Spinal cord (tissue), 10 donors: ENCODE results near the gene DUSP8. TPM values are rescaled to one million over a fixed set of nuclear protein-coding genes. Genes with fewer than 3 reads are reported as not detected.
A peak's percentile ranks its signal among the peaks of the same experiment; 100 is the strongest.

Source experiments
- DNase-seq, 6 donors: peaks; one replicate each; pipeline versions ENCODE4 v3.0.0 to v3.0.0-alpha.2; 2013 to 2015; ENCODE audit warnings: low spot score in 6 of 6, low read depth in 4 of 6
- H3K27ac ChIP-seq: one replicate; pipeline ENCODE4 v1.5.1; 2013; ENCODE audit warnings: low read depth, low read length, control low read depth
- H3K27me3 ChIP-seq: one replicate; pipeline ENCODE4 v1.6.1; 2013; ENCODE audit warnings: low read length; ENCODE audit not compliant: control insufficient read depth, insufficient read depth
- H3K36me3 ChIP-seq: one replicate; pipeline ENCODE4 v1.6.1; 2013; ENCODE audit warnings: low read length; ENCODE audit not compliant: control insufficient read depth, insufficient read depth
- H3K4me1 ChIP-seq: one replicate; pipeline ENCODE4 v1.6.1; 2013; ENCODE audit warnings: low read length; ENCODE audit not compliant: control insufficient read depth, insufficient read depth
- H3K4me3 ChIP-seq: one replicate; pipeline ENCODE4 v1.5.1; 2013; ENCODE audit warnings: low read depth, low read length, control low read depth
- H3K9me3 ChIP-seq: one replicate; pipeline ENCODE4 v1.6.1; 2013; ENCODE audit warnings: low read length; ENCODE audit not compliant: control insufficient read depth, insufficient read depth
- WGBS: methylation state at CpG from one replicate; pipeline ENCODE4 v1.1.5; 2013; ENCODE audit warnings: missing lambda C conversion rate; ENCODE audit not compliant: insufficient coverage; 5-methylcytosine and 5-hydroxymethylcytosine counted together
- polyA plus RNA-seq, 2 donors: library from polyadenylated mRNA; unstranded; fragments of 120-200 nt; gene quantifications; one replicate each; pipeline ENCODE4 v1.2.1, GENCODE V29; 2013; ENCODE audit not compliant: insufficient read length in 2 of 2
- total RNA-seq, 2 donors: library from RNA; depleted of rRNA in 1 of 2; stranded (reverse); fragments of 120-200 nt in 1 of 2; fragments of >200 nt in 1 of 2; gene quantifications; one replicate each; pipeline versions ENCODE4 v1.2.3 to v1.2.4, GENCODE V29; 2013 to 2014
- donor health status: healthy.

DUSP8 gene
- total and polyA plus RNA-seq, 4 donors: 2.9 to 86.2 (median 38.2) TPM

DNA sequence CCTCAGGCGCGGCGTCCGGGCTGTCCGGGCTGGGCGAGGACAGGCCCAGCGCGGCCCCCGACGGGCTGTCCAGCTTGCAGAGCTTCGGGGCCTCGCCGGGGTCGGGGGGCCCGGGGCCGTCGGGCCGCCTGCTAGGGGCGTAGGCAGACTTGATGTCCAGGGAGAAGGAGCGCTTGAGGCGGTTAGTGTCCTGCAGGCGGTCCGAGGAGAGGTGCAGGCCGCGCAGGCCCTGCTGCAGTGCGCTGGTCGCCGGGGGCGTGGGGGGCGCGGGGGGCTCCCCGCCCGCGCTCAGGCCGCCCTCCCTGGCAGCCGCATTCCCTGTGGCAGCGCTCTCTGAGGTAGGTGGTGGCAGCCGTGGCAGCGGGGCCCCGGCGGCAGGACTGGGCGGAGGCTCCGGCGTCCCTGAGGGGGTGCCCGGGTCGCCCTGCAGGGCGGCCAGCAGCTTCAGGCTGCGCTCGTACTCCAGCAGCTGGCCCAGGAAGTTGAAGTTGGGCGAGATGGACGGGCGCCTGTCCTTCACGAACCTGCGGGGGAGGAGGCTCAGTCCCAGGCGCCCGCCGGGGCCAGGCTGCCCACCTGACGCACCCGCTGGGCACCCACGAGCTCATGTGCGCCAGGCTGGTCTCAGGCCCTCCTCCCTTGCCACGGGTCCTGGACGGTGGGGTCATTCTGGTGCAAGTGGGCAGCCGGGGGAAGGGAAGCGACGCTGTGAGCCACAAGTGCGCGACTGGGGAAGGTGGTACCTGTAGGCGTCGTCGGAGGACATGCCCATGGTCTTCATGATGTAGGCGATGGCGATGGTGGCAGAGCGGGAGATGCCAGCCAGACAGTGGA, 14.8 kb downstream of the DUSP8 start:
- 82% methylated on average over 74 of the region's 74 CpGs for WGBS
- Histone ChIP-seq H3K4me1 (peaks cover 60% of the 10 kb centered on the region), H3K36me3 (peaks cover 81% of the 10 kb centered on the region), H3K27ac (peak overlapping the region; percentile 86), H3K9me3 (no peaks in the 10 kb centered on the region), H3K27me3 (no peaks in the 10 kb centered on the region), H3K4me3 (no peak overlapping the region)
- no peak for DNase-seq

DNA sequence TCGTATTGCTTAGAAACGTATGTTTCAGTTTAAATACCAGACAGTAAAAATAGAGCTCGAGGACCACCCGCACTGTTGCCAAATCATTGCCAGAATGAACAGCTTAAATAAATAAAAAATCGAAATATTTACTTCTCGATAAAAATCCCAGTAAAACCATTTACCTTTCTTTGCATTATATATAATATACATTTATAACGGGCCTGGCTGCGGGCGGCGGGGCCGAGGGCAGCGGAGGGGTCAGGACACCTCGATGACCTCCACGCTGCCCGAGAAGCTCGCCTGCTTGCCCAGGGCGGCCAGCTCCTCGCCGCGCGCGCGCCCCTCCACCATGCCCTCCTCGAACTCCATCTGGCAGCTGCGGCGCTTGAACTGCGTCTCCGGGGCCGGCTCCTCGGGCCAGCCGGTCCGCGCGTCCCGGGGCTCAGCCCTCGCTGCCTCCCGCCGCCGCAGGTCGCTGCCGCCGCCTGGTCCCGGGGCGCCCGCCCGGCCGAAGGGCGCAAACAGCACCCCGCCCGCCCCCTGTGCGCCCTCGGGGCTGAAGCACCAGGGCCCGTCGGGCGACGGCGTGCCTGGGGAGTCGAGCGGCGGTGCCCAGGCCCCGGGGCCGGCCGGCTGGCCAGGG, 15.7 kb downstream of the DUSP8 start:
- H3K9me3 ChIP-seq: no peaks in the 10 kb centered on the region
- DNase-seq: no peak
- H3K4me1 ChIP-seq: peaks cover 60% of the 10 kb centered on the region
- WGBS: 54% methylated on average over 57 of the region's 63 CpGs
- no peaks in the 10 kb centered on the region for H3K27me3 ChIP-seq
- no peak overlapping the region for H3K27ac ChIP-seq
- peaks cover 73% of the 10 kb centered on the region for H3K36me3 ChIP-seq
- no peak overlapping the region for H3K4me3 ChIP-seq

- H3K4me1 ChIP-seq: peaks cover 54% of the 10 kb centered on the region
- no peak overlapping the region for H3K4me3 ChIP-seq
- H3K36me3 ChIP-seq: peaks cover 66% of the 10 kb centered on the region
- WGBS: 90% methylated on average over 5 of the region's 9 CpGs
- H3K9me3 ChIP-seq: no peaks in the 10 kb centered on the region
- DNase-seq: no peak
- no peaks in the 10 kb centered on the region for H3K27me3 ChIP-seq
- H3K27ac ChIP-seq: no peak overlapping the region
These were observed 16.3 kb downstream of the DUSP8 start for GRCh38 chr11:1555713-1556153.

DNA sequence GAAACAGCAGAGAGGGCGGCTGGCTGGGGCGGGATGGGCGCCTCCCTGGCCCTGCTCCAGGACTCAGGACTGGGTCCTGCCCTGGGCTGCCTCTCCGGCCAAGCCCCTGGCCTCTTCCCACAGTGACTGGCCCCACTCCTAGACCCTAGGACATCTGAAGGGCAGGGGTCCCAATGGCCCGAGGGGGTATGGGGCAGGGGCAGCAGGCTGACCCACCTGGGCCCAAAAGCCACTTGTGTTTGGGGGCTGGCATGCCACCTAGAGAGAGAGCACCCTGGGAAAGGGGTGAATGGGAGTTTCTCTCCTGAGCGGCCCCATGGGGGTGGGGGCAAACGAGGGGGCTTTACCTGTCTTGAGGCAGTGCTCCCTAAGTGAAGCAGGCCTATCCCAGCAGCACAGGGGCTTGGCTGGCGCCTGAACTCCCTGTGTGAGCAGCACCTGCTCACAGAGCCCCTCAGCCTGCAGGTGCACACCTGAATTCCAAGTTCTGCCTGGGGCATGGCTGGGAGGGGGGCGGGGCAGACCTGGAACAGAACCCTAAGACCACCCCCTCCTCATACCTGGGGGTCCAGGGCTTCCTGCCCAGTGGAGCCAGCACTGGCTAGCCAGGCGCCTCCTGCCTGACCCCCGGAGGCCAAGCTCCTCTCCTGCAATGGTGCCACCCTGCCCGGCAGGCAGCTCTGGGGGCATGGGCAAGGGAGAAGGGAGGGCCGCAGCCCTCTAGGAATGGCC, 16.9 kb downstream of the DUSP8 start:
- DNase-seq: no peak
- H3K27ac ChIP-seq: no peak overlapping the region

GRCh38 chr11:1553808-1554594, 18.1 kb downstream of the DUSP8 start:
- Histone ChIP-seq H3K27ac (no peak overlapping the region), H3K4me1 (peaks cover 44% of the 10 kb centered on the region), H3K9me3 (no peaks in the 10 kb centered on the region), H3K27me3 (no peaks in the 10 kb centered on the region), H3K36me3 (peaks cover 49% of the 10 kb centered on the region), H3K4me3 (no peak overlapping the region)
- 67% methylated on average over 17 of the region's 20 CpGs for WGBS
- DNase-seq: no peak

More for the DNA sequence above, 16.9 kb downstream of the DUSP8 start:
- Histone ChIP-seq H3K4me3 (no peak overlapping the region), H3K27me3 (no peaks in the 10 kb centered on the region), H3K36me3 (peaks cover 60% of the 10 kb centered on the region), H3K9me3 (no peaks in the 10 kb centered on the region), H3K4me1 (peaks cover 48% of the 10 kb centered on the region)
- WGBS: 85% methylated on average over 9 of the region's 13 CpGs

- Histone ChIP-seq H3K9me3 (no peaks in the 10 kb centered on the region), H3K27ac (no peak overlapping the region), H3K27me3 (peaks cover 38% of the 10 kb centered on the region), H3K4me1 (peaks cover 46% of the 10 kb centered on the region), H3K4me3 (no peak overlapping the region), H3K36me3 (peaks cover 10% of the 10 kb centered on the region)
- peak in 1 of 6 donors; percentile 32 for DNase-seq
- WGBS: 76% methylated on average over 10 of the region's 13 CpGs
These were observed 22.4 kb downstream of the DUSP8 start for GRCh38 chr11:1549338-1550330.

DNA sequence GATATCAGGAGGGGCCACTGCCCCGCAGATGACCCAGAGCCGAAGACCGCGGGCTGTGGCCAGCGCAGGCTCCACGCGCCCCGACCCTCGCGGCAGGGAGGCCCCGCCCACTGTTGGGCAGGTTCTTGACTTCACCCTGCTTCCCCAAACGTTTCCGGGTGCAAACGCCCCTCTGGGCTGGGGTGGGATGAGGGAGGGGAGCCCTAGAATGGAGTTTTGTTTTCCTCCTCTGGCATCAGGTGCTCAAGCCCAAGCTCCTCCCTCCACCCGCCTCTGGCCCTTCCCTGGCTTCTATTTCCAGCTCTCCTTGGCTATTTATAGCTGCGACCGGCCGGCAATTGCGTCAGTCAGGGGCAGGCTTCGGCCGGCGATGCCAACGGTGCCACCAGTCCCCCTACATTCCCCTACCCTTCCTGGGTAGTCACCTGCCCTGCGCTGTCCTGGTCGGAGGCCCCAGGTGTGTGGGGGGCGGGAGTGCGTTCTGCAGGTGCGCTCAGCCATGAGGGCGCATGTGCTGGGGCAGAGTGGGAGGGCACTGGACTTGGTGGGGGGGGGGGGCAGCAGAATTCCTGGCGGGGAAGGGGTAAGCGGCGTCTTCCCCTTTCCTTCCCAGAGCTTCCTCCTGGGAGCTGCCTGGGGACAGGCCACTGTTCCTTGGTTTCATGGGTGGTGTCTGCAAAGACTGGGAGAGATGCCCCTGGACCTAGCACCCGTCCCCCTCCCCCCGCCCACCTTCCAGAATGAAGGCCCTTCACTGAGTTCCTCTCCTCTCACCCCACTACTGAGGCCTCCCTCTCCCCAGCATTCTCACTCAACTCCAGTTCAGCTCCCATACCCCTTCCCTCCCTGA, 23.6 kb downstream of the DUSP8 start:
- H3K4me1 ChIP-seq: peaks cover 36% of the 10 kb centered on the region
- no peaks in the 10 kb centered on the region for H3K9me3 ChIP-seq
- 8% methylated on average over 21 of the region's 34 CpGs for WGBS
- H3K36me3 ChIP-seq: no peaks in the 10 kb centered on the region
- H3K4me3 ChIP-seq: no peak overlapping the region
- DNase-seq: peak in 2 of 6 donors; percentile 47 to 49
- H3K27ac ChIP-seq: no peak overlapping the region
- H3K27me3 ChIP-seq: peaks cover 43% of the 10 kb centered on the region
